CD4-positive, alpha-beta T cell treated with Interleukin-10 for 1 hour (primary cell): ENCODE results near the gene METTL17.
"Not testable (repeated sequence)": the region's sequence is repeated elsewhere in the genome, so short reads cannot be mapped to it uniquely, and the experiment has no call there.

Source experiments
- DNase-seq: peaks from one replicate; pipeline ENCODE4 v3.0.0-alpha.2; 2020

Gene METTL17

GRCh38 chr14:21025371-21026273 lies 35.8 kb downstream of the METTL17 start:
- no peak for DNase-seq

DNA sequence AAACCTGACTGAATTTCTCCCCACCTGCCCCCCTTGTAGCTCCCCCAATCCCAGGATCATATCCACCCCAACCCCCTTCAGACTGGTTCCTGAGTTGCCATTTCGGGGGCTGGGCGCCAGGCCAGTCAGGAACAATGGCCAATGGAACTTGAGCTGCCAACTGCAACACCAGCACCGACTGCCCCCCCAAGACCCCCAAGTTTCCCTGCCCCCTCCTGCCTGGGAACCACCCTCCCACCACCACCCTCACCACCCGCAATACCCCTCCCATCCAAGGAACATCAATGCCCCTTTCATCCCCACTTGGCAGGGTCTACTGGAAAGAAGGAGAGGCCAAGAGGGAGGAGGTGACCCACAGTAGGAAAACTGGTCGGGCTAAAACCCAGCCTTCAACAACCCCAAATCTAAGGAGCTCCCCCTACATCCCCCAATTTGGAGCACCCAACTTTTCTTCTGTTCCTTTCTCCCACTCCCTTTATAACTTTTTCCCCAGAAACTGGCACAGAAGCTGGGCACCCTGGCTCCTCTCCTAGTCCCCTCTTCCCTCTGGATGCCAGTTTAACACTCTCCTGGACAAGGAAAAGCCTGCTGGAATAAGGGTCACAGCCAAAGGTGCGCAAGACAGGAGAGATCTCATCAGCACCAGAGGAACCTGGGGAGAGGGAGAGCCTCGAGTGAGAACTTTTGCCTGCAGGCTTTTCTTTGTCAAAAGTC lies 36.7 kb downstream of the METTL17 start:
- DNase-seq, result no peak

- no peak for DNase-seq
These were observed 37.2 kb downstream of the METTL17 start for GRCh38 chr14:21026988-21027315.

DNA sequence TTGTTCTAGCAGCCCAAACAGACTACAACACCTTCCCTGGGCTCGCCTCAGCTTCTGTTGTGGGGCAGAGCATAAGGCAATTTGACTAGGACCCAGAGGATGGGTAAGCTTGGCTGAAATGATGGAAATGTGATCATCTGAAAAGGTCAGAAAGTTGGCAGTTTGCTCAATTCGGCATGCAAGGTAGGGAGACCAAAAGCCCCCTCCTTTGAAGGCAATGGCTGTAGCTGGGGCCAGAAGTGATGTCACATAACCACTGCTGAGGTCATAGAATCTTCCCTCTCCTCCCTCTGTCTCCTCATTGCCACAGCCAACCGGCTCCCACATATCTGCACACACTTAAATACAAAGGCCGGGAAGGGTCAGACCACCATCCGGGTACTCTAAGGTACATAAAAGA lies 40.1 kb downstream of the METTL17 start, which contains the start of gene TPPP2:
TPPP2 (plus strand) TSS at position 301 of the 400 bp plus-strand sequence. CDS start 365 bp downstream, outside the sequence.
- DNase-seq, result no peak

- DNase-seq, result no peak
These were observed 40.8 kb downstream of the METTL17 start for GRCh38 chr14:21030531-21030930.

DNA sequence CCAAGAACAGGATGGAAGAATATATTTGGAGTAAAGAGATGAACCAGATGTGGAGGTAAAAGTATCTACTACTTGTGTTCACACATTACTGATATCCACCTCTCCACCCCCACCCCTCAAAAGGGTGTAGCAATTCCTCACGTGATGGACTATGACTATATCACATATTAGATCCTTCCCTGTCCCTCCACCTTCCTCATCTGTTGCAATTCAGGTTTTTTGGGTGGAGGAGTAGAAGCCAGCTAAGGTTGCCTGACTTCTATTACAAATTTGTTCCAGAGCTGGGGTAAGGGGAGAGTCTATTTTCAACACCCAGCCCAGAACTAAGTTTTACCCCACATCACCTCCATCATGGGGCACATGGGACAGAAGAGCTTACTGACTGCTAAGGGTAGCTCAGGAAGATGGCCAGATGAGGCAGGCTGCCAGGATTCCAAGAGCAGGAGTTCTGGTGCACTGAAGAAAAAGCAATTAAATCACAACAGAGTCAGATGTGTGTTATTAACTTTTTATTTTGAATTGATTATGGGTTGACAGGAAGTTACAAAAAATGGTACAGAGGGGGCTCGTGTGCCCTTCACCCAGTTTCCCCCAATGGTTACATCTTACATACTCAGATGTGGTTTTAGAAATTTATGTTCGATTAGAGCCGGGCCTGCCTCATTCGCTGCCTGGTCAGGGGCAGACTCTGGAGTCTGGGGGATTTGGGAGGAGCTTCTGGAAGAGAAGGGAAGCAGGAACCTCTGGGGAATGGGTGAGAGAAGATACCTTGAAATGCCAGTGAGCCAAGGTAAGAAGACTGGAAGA lies 42.7 kb downstream of the METTL17 start:
- no peak for DNase-seq

GRCh38 chr14:21033133-21033698 lies 43.4 kb downstream of the METTL17 start:
- no peak for DNase-seq

- no peak for DNase-seq
These were observed 44.9 kb downstream of the METTL17 start, which contains the start of gene RNASE13 for GRCh38 chr14:21034707-21035106. RNASE13 (minus strand) TSS chr14:21034807; CDS start chr14:21034288, 519 bp downstream.

GRCh38 chr14:21036751-21037150 lies 47.0 kb downstream of the METTL17 start:
- DNase-seq, result no peak

DNA sequence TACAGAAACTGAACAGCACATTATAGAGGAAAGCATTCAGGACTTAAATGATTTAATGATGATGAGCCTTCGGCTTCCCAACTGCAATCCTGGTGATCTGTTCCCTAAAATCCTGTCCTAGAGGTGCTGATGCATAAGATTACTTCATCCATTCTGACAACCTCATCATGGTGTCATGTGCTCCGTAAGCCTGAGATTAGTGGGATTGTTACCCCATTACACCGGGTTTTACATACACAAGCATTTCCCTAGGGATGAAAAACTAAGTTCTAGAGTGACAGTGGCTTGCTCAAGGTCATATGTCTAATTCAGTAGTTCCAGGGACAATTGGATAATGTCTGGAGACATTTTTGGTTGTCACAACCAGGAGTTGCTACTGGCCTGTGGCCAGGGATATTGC lies 47.4 kb downstream of the METTL17 start:
- DNase-seq, result no peak

DNA sequence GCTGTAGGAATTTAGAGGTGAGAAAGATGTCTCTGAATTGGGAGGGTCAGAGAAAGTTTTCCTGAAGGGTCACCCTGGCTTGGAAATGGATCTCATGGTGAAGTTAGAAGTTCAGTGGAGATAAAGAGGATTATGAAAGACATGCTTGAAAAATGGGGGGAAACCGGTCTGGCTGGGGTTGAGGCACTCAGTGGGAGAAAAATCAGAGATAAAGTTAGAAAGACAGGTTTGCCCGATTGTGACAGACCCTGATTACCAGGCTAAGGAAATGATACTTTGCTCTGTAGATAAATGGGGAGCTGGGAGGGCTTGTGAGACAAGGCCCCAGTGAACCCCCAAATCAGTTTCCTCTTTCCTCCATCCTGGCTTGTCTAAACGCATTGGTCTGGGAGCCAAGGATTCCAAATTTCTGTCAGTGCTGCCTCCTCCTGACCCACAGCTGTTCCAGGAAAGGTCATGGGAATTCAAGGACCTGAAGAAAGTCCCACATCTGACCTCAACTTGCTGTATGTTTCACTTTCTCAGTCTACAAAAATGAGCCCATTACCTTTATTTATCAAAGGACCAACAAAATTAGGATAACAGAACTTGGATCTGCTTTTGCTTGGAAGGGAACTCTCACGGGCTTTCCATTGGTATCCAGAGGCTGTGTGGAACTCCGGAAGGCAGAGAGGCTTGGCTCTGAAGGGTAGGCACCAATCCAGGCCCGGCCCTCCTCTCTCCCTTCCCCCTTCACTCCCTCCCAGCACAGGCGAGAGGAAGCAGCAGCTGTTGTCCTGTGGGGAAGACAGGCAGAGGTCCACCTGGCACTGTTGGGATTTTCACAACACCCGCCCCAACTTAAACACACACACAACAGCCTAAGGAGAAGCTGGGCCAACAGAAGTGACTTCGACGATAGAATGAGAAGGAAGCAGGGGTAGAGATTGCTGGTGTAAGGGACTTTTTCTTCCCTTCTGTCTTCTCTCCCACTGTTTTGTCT lies 49.0 kb downstream of the METTL17 start:
- DNase-seq, result no peak

GRCh38 chr14:21039585-21040369 lies 50.0 kb downstream of the METTL17 start:
- peak; percentile 59 for DNase-seq

GRCh38 chr14:21040370-21040925 lies 50.7 kb downstream of the METTL17 start:
- no peak for DNase-seq

GRCh38 chr14:21040941-21041340 lies 51.2 kb downstream of the METTL17 start:
- not testable (repeated sequence) for DNase-seq

GRCh38 chr14:21041676-21042433 lies 52.1 kb downstream of the METTL17 start, which contains the start of gene RNASE7:
RNASE7 (plus strand) TSS chr14:21042362; CDS start chr14:21042993, 631 bp downstream.
- DNase-seq, result no peak

- DNase-seq, result no peak
These were observed 53.1 kb downstream of the METTL17 start for GRCh38 chr14:21042918-21043317.

DNA sequence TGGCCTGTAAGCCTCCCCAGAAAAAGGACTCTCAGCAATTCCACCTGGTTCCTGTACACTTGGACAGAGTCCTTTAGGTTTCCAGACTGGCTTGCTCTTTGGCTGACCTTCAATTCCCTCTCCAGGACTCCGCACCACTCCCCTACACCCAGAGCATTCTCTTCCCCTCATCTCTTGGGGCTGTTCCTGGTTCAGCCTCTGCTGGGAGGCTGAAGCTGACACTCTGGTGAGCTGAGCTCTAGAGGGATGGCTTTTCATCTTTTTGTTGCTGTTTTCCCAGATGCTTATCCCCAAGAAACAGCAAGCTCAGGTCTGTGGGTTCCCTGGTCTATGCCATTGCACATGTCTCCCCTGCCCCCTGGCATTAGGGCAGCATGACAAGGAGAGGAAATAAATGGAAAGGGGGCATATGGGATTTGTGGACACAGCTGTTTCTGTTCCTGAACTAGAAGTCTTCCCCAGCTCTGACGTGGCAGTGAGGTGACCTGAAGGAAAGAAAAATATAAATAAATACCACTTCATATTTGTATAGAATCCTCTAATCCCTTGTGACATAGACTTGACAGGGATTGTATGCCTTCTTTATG lies 53.7 kb downstream of the METTL17 start:
- no peak for DNase-seq

DNA sequence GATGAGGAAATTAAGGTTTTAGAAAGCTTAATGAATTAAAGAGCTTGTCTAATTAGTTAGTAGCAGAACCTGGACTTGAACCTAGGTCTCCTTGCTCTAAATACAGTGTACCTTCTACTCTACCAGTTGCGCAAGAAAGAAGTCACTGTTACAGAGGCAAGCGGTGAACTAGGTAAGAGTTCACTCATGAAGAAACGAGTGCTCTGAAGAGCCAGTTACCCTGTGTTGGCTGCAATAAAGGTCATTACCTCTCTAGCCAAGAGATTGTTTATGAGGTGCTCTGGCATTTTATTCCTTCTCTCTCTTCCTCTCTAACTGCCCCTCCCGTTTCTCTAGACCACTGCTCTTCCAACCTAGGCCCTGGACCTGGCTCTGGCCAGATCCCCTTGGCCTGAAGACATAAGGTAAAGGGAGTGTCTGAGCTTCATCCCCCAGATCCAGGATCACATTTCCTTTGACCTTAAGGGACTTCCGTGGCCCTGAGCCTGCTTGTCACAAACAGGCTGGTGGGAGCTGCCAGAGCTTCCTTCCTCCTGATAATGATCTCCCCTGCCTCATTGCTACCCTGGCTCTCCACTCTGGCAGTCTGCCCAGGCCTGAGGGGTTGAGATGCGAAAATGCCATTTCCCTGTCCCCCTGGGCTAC lies 54.3 kb downstream of the METTL17 start:
- DNase-seq, result peak; percentile 28
